GM21381 (cell line): Measurements from ENCODE around the gene ZNF608.

ENCODE experiments used
- ATAC-seq: cut with Tn5 transposase; IDR thresholded peaks from one replicate; pipeline ENCODE4 v1.9.1; 2021; ENCODE audit warnings: mild to moderate bottlenecking, moderate library complexity; ENCODE audit not compliant: unreplicated experiment

The ZNF608 gene

GRCh38 chr5:124697501-124697900, 48.9 kb downstream of the ZNF608 start:
- no peak for ATAC-seq

GRCh38 chr5:124696898-124697297, 49.5 kb downstream of the ZNF608 start:
- ATAC-seq, result no peak
